ENCODE results near the gene HECTD4. TPM values are rescaled to one million over a fixed set of nuclear protein-coding genes. Genes with fewer than 3 reads are reported as not detected.
A peak's percentile ranks its signal among the peaks of the same experiment; 100 is the strongest.
"Not testable (repeated sequence)": the region's sequence is repeated elsewhere in the genome, so short reads cannot be mapped to it uniquely, and the experiment has no call there.

HECTD4 gene
- total RNA-seq, 2 experiments from 2014 or later: 22.2 to 23.8 TPM

DNA sequence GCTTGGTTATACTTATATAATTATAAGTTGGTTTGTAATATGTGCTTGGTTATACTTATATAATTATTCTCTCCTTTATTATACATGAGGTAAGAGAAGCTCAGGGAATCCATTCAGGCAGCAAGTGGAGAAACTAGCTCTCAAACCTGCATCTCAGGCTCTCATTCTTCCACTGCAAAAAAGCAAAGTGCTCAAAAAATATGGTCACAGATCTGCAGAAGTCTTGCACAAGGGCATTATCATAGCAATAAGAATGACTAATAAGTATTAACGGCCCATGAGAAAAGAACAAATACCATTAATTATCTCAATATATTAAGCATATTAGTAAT lies 257.3 kb downstream of the HECTD4 start:
- Mint-ChIP-seq H3K9me3 (ENCODE audit: low read depth) (no peaks in the 10 kb centered on the region), H3K36me3 (ENCODE audit: low read depth) (peaks cover 7% of the 10 kb centered on the region), H3K4me3 (peak overlapping the region; percentile 83), H3K27me3 (no peaks in the 10 kb centered on the region), H3K4me1 (peaks cover 36% of the 10 kb centered on the region), H3K27ac (no peak overlapping the region)
- intact Hi-C loops (cut with DNase I, micrococcal nuclease): loop anchor here (1.0 to 5.0 kb wide), 9 partner anchors 16 to 528 kb away; partner anchors contain the start of genes ERP29 (in 2 of the 2), TMEM116 (in 2 of the 2), ACAD10 (in 1 of the 2) and ATXN2 (in 1 of the 2)
- DNase-seq (no peak), ATAC-seq (no peak)
- POLR2A ChIA-PET: interaction anchor here (0.5 to 3.4 kb wide), 8 partner anchors 8 to 457 kb away, joined by 3 to 20 read pairs (median 4); partner anchors contain the start of genes ERP29 and TMEM116
- CTCF ChIA-PET: interaction anchor here (0.7 to 1.9 kb wide), 5 partner anchors 8 to 111 kb away, joined by 3 to 10 read pairs (median 3); partner anchors contain the start of gene NAA25

DNA sequence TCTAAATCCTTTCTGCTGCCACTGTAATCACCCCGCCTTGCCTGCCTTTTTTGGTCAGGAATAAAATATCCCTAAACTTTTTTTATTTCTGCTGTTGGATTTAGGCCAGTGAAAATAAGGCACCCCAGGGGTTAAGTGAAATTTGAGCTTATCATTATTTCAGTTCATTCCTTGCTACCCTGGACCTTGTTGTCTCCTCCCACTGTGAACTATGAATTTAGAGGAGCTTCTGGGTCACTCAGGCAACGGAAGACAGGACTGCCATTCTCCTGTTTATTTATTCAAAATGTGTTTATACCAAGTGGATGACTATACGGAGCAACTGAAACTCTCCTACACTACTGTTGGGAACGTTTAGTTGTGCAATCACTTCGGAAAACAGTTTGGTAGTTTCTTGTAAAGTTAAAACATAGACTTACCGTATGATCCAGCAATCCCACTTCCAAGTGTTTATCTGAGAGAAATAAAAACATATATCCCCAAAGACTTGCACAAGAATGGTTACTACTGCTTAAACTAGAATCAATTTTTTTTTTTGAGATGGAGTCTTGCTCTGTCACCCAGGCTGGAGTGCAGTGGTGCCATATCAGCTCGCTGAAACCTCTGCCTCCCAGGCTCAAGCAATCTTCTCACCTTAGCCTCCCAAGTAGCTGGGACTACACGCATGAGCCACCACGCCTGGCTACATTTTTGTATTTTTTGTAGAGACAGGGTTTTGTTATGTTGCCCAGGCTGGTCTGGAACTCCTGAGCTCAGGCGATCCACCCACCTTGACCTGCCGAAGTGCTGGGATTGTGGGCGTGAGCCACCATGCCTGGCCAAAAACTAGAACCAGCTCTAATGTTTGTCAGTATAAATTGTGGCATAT lies 259.2 kb downstream of the HECTD4 start:
- DNase-seq: no peak
- no peak overlapping the region for H3K4me3 Mint-ChIP-seq
- no peaks in the 10 kb centered on the region for H3K9me3 Mint-ChIP-seq (ENCODE audit: low read depth)
- no peak overlapping the region for H3K27ac Mint-ChIP-seq
- H3K4me1 Mint-ChIP-seq: peaks cover 22% of the 10 kb centered on the region
- no peak for ATAC-seq
- no peaks in the 10 kb centered on the region for H3K27me3 Mint-ChIP-seq
- ChIA-PET POLR2A (interaction anchor here (0.6 to 0.9 kb wide), 3 partner anchors 11 to 19 kb away, joined by 3 read pairs; no protein-coding TSS in a partner anchor), CTCF (interaction anchor here (0.7 to 1.1 kb wide), 3 partner anchors 10 to 281 kb away, joined by 3 read pairs; no protein-coding TSS in a partner anchor)
- intact Hi-C loops (cut with DNase I, micrococcal nuclease): no loop called here
- H3K36me3 Mint-ChIP-seq (ENCODE audit: low read depth): peaks cover 7% of the 10 kb centered on the region

DNA sequence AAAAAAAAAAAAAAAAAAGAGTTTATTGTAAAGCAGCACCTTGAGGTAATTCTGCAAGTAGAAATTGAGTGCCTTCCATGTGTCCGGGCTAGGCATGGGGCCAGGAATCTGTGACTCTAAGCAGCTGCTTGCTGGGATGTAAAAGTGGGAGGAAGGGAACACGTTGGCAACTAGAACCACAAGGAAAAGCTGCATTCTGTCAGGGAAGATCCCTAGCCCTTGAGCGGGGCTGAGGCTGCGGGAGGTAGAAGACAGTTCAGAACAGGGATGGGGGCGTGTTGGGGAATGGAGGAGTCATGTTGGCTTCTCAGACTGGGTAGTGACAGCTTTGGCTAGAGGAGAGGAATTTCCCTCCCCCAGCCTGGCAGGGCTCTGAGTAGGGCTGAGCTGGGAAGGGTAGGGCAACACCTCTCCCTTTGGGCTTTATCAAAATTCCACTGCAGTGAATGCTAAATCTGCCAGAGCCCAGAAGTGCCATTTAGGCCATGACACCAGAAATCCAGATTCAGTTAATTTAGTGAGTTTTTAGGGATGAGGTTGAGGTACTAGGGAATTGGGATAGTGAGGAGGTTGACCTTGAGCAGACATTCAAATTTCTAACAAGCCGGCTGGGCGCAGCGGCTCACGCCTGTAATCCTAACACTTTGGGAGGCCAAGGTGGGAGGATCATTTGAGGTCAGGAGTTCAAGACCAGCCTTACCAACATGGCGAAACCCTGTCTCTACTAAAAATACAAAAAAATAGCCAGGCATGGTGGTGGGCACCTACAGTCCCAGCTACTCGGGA lies 260.3 kb downstream of the HECTD4 start:
- H3K4me1 Mint-ChIP-seq: peaks cover 13% of the 10 kb centered on the region
- no peak overlapping the region for H3K4me3 Mint-ChIP-seq
- no peak for ATAC-seq
- no peaks in the 10 kb centered on the region for H3K27me3 Mint-ChIP-seq
- no peaks in the 10 kb centered on the region for H3K9me3 Mint-ChIP-seq (ENCODE audit: low read depth)
- H3K36me3 Mint-ChIP-seq (ENCODE audit: low read depth): peaks cover 4% of the 10 kb centered on the region
- DNase-seq: no peak
- no peak overlapping the region for H3K27ac Mint-ChIP-seq
- intact Hi-C loops (cut with DNase I, micrococcal nuclease): no loop called here
- ChIA-PET POLR2A (interaction anchor here (0.7 kb wide), 1 partner anchor 10 kb away, joined by 3 read pairs; no protein-coding TSS in a partner anchor), CTCF (interaction anchor here (0.7 to 1.0 kb wide), 2 partner anchors 9 to 280 kb away, joined by 3 read pairs; no protein-coding TSS in a partner anchor)

DNA sequence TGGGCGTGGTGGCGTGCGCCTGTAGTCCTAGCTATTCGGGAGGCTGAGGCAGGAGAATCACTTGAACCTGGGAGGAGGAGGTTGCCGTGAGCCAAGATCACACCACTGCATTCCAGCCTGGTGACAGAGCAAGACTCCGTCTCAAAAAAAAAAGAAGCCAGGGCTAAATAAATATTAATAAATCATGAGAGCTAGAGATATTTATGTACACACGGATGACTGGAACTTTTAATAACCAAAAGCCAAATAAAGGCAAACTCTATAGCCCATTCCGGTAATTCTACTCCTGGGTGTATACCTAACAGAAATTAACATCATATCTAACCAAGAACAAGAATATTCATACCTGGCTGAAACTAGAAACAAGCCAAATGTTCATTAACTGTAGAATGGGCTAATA lies 264.5 kb downstream of the HECTD4 start:
- Mint-ChIP-seq H3K27me3 (no peaks in the 10 kb centered on the region), H3K36me3 (ENCODE audit: low read depth) (no peaks in the 10 kb centered on the region), H3K4me1 (peaks cover 10% of the 10 kb centered on the region), H3K9me3 (ENCODE audit: low read depth) (no peaks in the 10 kb centered on the region), H3K4me3 (no peak overlapping the region), H3K27ac (no peak overlapping the region)
- POLR2A ChIA-PET: no interaction called here
- CTCF ChIA-PET: no interaction called here
- DNase-seq (no peak), ATAC-seq (no peak)
- intact Hi-C loops (cut with DNase I, micrococcal nuclease): no loop called here

DNA sequence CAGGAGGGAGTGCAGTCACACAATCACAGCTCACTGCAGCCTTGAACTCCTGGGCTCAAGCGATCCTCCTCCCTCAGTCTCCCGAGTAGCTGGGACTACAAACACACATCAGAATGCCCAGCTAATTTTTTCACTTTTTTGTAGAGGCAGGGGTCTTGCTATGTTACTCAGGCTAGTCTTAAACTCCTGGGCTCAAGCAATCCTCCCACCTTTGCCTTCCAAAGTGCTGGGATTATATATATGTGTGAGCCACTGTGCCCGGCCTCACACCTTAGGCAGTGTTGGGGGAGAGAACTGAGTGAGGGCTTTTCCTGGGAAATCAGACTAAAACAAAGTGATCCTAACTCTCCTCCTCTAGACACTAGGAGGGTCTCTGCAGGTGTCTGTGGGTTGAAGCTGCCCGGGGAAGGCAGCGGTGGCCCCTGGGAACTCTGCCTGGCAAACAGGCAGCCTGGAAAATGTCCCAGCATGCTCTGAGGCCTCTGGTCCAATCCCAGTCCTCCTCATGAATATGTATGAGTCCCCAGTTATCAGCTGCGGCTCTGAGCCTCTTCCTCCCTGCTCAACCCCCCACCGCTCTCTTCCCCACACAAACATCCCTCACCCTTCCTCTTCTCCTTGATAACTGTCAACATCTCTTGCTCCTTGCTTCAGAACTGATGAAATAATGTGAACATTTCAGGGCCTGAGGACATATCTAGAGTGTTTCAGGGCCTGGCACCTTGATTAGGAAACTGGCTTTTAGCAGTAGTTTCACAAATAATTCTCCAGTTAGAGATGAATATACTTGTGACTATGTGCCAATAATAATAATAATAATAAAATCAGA lies 265.8 kb downstream of the HECTD4 start:
- H3K9me3 Mint-ChIP-seq (ENCODE audit: low read depth): no peaks in the 10 kb centered on the region
- no peak overlapping the region for H3K4me3 Mint-ChIP-seq
- CTCF ChIA-PET: interaction anchor here (0.5 to 0.9 kb wide), 2 partner anchors 8 to 362 kb away, joined by 3 read pairs; partner anchors contain the start of gene TRAFD1
- peaks cover 17% of the 10 kb centered on the region for H3K4me1 Mint-ChIP-seq
- ATAC-seq (peak; percentile 70), DNase-seq (peak; percentile 37)
- H3K27me3 Mint-ChIP-seq: no peaks in the 10 kb centered on the region
- H3K27ac Mint-ChIP-seq: peak overlapping the region; percentile 38
- H3K36me3 Mint-ChIP-seq (ENCODE audit: low read depth): no peaks in the 10 kb centered on the region
- intact Hi-C loops (cut with DNase I, micrococcal nuclease): no loop called here
- POLR2A ChIA-PET: interaction anchor here (0.6 to 1.0 kb wide), 4 partner anchors 9 to 104 kb away, joined by 3 to 5 read pairs (median 4); partner anchors contain the start of gene TRAFD1

DNA sequence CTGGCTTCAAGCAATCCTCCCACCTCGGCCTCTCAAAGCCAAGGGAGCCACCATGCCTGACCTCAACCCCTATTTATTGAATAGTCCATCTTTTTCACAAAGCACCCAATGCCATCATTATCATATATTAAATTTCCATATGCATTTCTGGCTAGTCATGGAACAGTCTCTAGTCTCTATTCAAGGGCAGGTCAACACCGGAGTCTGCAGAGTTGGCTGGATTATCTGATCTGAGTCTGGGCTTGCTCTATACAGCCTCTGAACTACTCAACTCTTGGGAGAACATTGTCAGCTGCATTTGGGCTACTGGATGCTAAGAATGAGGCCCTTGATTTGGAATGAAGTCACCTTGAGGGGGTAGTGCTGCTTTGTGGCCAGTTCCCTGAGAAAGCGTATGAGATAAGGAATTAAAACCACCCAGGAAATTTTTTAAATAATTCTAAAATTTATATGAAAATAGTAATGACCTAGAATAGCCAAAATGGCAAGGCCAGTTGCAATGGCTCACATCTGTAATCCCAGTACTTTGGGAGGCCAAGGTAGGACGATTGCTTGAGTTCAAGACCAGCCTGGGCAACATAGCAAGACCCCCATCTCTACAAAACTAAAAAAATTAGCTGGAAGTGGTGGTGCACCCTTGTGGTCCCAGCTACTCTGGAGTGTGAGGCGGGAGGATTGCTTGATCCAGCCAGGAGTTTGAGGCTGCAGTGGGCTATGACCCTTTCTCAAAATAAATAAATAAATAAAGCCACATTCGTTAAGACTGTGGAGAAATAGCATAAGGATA lies 266.8 kb downstream of the HECTD4 start:
- Mint-ChIP-seq H3K4me1 (peaks cover 17% of the 10 kb centered on the region), H3K27ac (no peak overlapping the region), H3K27me3 (no peaks in the 10 kb centered on the region), H3K4me3 (no peak overlapping the region), H3K36me3 (ENCODE audit: low read depth) (no peaks in the 10 kb centered on the region), H3K9me3 (ENCODE audit: low read depth) (no peaks in the 10 kb centered on the region)
- no peak for DNase-seq
- ChIA-PET CTCF (interaction anchor here (0.5 kb wide), 1 partner anchor 363 kb away, joined by 3 read pairs; no protein-coding TSS in a partner anchor), POLR2A (interaction anchor here (0.6 kb wide), 1 partner anchor 103 kb away, joined by 5 read pairs; no protein-coding TSS in a partner anchor)
- no peak for ATAC-seq
- intact Hi-C loops (cut with DNase I, micrococcal nuclease): no loop called here

DNA sequence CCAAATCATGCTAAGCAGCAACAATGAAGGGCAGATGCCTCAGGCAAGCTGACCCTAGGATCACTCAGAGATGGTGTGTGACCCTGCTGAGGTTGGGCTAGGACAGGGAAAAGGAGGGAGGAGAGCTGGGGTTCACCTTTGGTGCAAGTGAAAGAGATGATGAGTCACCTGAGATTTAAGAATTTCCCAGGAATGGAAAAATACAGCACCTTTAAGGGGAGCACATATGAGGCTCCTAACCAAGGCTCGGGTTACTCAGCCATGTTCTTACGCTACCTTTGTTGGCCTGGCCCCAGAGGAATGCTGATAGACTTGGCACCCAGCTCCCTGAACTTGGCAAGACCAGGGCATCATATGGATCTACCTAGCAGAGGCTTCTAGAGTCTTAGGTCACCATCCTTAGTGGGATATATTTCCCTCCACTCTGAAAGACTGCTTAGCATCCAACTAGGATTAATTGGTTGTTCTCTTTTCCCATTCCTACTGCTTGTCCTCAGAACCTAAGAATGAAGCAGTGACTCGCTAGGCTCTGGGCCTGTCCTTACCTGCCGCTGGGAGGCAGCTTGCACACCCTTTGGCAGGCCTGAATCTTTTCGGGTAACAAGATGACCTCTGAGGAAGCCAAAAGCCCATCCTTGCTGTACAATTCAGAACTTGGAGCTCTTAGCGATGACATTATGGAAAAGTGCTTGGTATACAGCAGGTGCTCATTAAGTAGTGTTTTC lies 269.7 kb downstream of the HECTD4 start:
- intact Hi-C loops (cut with DNase I, micrococcal nuclease): no loop called here
- no peaks in the 10 kb centered on the region for H3K9me3 Mint-ChIP-seq (ENCODE audit: low read depth)
- no peaks in the 10 kb centered on the region for H3K27me3 Mint-ChIP-seq
- POLR2A ChIA-PET: interaction anchor here (0.6 to 1.8 kb wide), 4 partner anchors 10 to 18 kb away, joined by 3 to 7 read pairs (median 3); partner anchors contain the start of gene TRAFD1
- H3K4me3 Mint-ChIP-seq: no peak overlapping the region
- peak overlapping the region; percentile 7 for H3K27ac Mint-ChIP-seq
- ATAC-seq: peak; percentile 14
- peaks cover 2% of the 10 kb centered on the region for H3K36me3 Mint-ChIP-seq (ENCODE audit: low read depth)
- CTCF ChIA-PET: interaction anchor here (1.0 to 1.1 kb wide), 2 partner anchors 8 to 10 kb away, joined by 3 read pairs; no protein-coding TSS in a partner anchor
- H3K4me1 Mint-ChIP-seq: peaks cover 22% of the 10 kb centered on the region
- peak; percentile 9 for DNase-seq

DNA sequence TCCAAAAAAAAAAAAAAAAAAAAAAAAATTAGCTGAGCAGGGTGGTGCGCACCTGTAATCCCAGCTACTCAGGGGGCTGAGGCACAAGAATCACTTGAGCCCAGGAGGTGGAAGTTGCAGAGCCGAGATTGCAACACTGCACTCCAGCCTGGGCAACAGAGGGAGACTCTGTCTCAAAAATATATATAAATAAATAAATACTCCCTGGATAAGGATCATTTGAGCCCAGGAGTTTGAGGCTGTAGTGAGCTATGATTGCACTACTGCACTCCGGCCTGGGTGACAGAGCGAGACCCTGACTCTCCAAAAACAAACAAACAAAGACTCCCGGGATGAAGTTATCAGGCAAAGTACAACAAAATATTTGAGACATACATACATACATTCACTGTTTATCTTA lies 270.3 kb downstream of the HECTD4 start:
- Mint-ChIP-seq H3K36me3 (ENCODE audit: low read depth) (peaks cover 9% of the 10 kb centered on the region), H3K4me1 (peaks cover 27% of the 10 kb centered on the region), H3K4me3 (no peak overlapping the region), H3K27ac (peak overlapping the region; percentile 7), H3K27me3 (no peaks in the 10 kb centered on the region), H3K9me3 (ENCODE audit: low read depth) (no peaks in the 10 kb centered on the region)
- no peak for DNase-seq
- ChIA-PET POLR2A (interaction anchor here (0.6 to 1.8 kb wide), 3 partner anchors 11 to 19 kb away, joined by 3 to 7 read pairs (median 3); partner anchors contain the start of gene TRAFD1), CTCF (interaction anchor here (1.0 to 1.1 kb wide), 2 partner anchors 9 to 11 kb away, joined by 3 read pairs; no protein-coding TSS in a partner anchor)
- intact Hi-C loops (cut with DNase I, micrococcal nuclease): no loop called here
- no peak for ATAC-seq

DNA sequence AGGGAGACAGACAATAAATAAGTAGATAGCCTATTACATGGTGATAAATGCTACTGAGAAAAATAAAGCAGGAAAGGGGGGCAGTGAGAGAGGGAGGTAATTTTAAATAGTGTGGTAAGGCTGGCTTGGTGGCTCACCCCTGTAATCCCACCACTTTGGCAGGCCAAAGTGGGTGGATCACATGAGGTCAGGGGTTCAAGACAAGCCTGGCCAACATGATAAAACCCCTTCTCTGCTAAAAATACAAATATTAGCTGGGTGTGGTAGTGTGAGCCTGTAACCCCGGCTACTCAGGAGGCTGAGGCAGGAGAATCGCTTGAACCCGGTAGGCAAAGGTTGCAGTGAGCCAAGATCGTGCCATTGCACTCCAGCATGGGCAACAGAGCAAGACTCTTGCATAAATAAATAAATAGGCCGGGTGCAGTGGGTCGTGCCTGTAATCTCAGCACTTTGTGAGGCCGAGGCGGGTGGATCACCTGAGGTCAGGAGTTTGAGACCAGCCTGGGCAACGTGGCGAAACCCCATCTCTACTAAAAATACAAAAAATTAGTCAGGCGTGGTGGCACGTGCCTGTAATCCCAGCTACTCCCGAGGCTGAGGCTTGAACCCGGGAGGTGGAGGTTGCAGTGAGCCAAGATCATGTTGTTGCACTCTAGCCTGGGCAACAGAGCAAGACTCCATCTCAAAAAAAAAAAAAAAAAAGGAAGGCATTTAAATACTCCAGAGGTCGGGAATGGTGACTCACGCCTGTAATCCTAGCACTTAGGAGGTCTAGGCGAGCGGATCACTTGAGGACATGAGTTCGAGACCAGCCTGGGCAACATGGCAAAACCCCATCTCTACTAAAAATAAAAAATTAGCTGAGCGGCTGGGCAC lies 271.2 kb downstream of the HECTD4 start:
- H3K27me3 Mint-ChIP-seq; H3K9me3 Mint-ChIP-seq (ENCODE audit: low read depth); DNase-seq; intact Hi-C loops (cut with DNase I, micrococcal nuclease); H3K4me3 Mint-ChIP-seq; ATAC-seq: not testable (repeated sequence)
- POLR2A ChIA-PET: interaction anchor here (1.8 kb wide), 1 partner anchor 20 kb away, joined by 7 read pairs; no protein-coding TSS in a partner anchor
- Mint-ChIP-seq H3K4me1 (peaks cover 31% of the 10 kb centered on the region), H3K36me3 (ENCODE audit: low read depth) (peaks cover 16% of the 10 kb centered on the region), H3K27ac (peak overlapping the region; percentile 61)
- CTCF ChIA-PET: interaction anchor here (1.0 to 1.1 kb wide), 2 partner anchors 9 to 12 kb away, joined by 3 read pairs; no protein-coding TSS in a partner anchor

Measured in activated CD4-positive, alpha-beta T cell treated with anti-CD3 and anti-CD28 coated beads for 36 hours (primary cell).